H1 (cell line): ENCODE data around the gene BRPF1. TPM values are rescaled to one million over a fixed set of nuclear protein-coding genes. Genes with fewer than 3 reads are reported as not detected.

ENCODE experiments used
- CTCF ChIA-PET: fragments of 300-600 bp; sonication (Branson Sonifier 250); formaldehyde crosslinking; loops from one replicate; lab custom pipeline; 2021; ENCODE audit not compliant: partially characterized antibody; lab: Charles Lee
- POLR2A ChIA-PET: fragments of 300-600 bp; sonication (Branson Sonifier 250); formaldehyde crosslinking; loops from one replicate; lab custom pipeline; 2021; ENCODE audit warnings: inconsistent platforms; ENCODE audit not compliant: partially characterized antibody; lab: Charles Lee
- DNase-seq, 2 experiments: peaks; one replicate each; pipeline versions ENCODE4 v3.0.0 to v3.0.0-alpha.2; 2010 to 2022; ENCODE audit warnings: low spot score in 2 of 2, low read depth in 1 of 2, mixed read lengths in 1 of 2
- FAIRE-seq: peaks from 2 replicates; lab custom pipeline; 2011; peaks lifted over from hg19 to GRCh38; lab: Jason Lieb, UNC
- H2AFZ ChIP-seq: 2 replicates; pipeline ENCODE4 v1.8.1; 2012; ENCODE audit warnings: low read length, inconsistent platforms
- H2AK5ac ChIP-seq: 2 replicates; pipeline ENCODE4 v1.6.1; 2013; ENCODE audit warnings: low read depth, low read length
- H2BK120ac ChIP-seq: replicated peaks from 2 replicates; pipeline ENCODE3; 2013; ENCODE audit warnings: low read depth, low read length, inconsistent platforms
- H2BK12ac ChIP-seq: 2 replicates; pipeline ENCODE4 v1.6.1; 2013; ENCODE audit warnings: low read depth, low read length
- H2BK15ac ChIP-seq: 2 replicates; pipeline ENCODE4 v1.6.1; 2013; ENCODE audit warnings: low read length
- H2BK20ac ChIP-seq: 2 replicates; pipeline ENCODE4 v1.6.1; 2013; ENCODE audit warnings: low read length
- H2BK5ac ChIP-seq: 2 replicates; pipeline ENCODE4 v1.6.1; 2013; ENCODE audit warnings: low read depth, low read length
- H3K14ac ChIP-seq: 2 replicates; pipeline ENCODE4 v1.6.1; 2013; ENCODE audit warnings: inconsistent platforms; ENCODE audit not compliant: insufficient read length
- H3K18ac ChIP-seq: 2 replicates; pipeline ENCODE4 v1.6.1; 2013; ENCODE audit warnings: low read length; ENCODE audit errors: extremely low read depth
- H3K23ac ChIP-seq: 2 replicates; pipeline ENCODE4 v1.6.1; 2013; ENCODE audit warnings: inconsistent platforms; ENCODE audit not compliant: insufficient read length
- H3K23me2 ChIP-seq: 2 replicates; pipeline ENCODE4 v1.6.1; 2013; ENCODE audit warnings: low read depth, low read length
- H3K27ac ChIP-seq: 2 replicates; pipeline ENCODE4 v1.6.1; 2011; ENCODE audit warnings: low read depth, low read length, inconsistent platforms
- H3K27me3 ChIP-seq, 4 experiments: replicated peaks in 1 of 4; 1 replicate in 1 of 4; 2 replicates in 3 of 4; pipeline versions ENCODE4 v1.6.1 to v1.8.1; 2011 to 2013; ENCODE audit warnings: low read length in 3 of 4, mild to moderate bottlenecking in 3 of 4, inconsistent platforms in 2 of 4, mixed read lengths in 2 of 4, moderate library complexity in 1 of 4; ENCODE audit not compliant: control insufficient read depth in 3 of 4, insufficient read depth in 3 of 4; ENCODE audit errors: extremely low read depth in 1 of 4
- H3K36me3 ChIP-seq, 4 experiments: 2 replicates each; pipeline versions ENCODE4 v1.6.1 to v1.8.1; 2011 to 2013; ENCODE audit warnings: mild to moderate bottlenecking in 4 of 4, low read length in 3 of 4, moderate library complexity in 2 of 4, control low read depth in 1 of 4, inconsistent platforms in 1 of 4; ENCODE audit not compliant: insufficient read depth in 4 of 4, control insufficient read depth in 2 of 4
- H3K4ac ChIP-seq: replicated peaks from 2 replicates; pipeline ENCODE3; 2013; ENCODE audit warnings: low read length, low read depth, mixed read lengths, inconsistent platforms; ENCODE audit not compliant: insufficient read length
- H3K4me1 ChIP-seq, 4 experiments: replicated peaks in 1 of 4; 1 replicate in 1 of 4; 2 replicates in 3 of 4; pipeline versions ENCODE4 v1.6.1 to v1.8.1; 2011 to 2013; ENCODE audit warnings: low read length in 3 of 4, inconsistent platforms in 2 of 4, mixed read lengths in 1 of 4; ENCODE audit not compliant: insufficient read depth in 4 of 4, control insufficient read depth in 3 of 4
- H3K4me2 ChIP-seq, 2 experiments: 2 replicates each; pipeline versions ENCODE4 v1.6.1 to v1.8.1; 2011 to 2013; ENCODE audit warnings: low read depth in 2 of 2, low read length in 2 of 2, control low read depth in 1 of 2, inconsistent platforms in 1 of 2, mild to moderate bottlenecking in 1 of 2; ENCODE audit not compliant: insufficient read depth in 1 of 2
- H3K4me3 ChIP-seq, 4 experiments: fragments of 200-600, 300-600 bp in 1 of 4; sonication (generic), shearing (Covaris generic), sonication (Bioruptor Twin) in 1 of 4; 2 replicates each; pipeline versions ENCODE4 v1.5.1 to v1.8.1; 2011 to 2016; ENCODE audit warnings: low read length in 4 of 4, low read depth in 3 of 4, control low read depth in 2 of 4, inconsistent platforms in 2 of 4, mild to moderate bottlenecking in 2 of 4, mixed read lengths in 1 of 4, moderate library complexity in 1 of 4; ENCODE audit not compliant: insufficient read depth in 2 of 4; ENCODE audit errors: extremely low read depth in 1 of 4
- H3K56ac ChIP-seq: replicated peaks from 2 replicates; pipeline ENCODE3; 2013; ENCODE audit warnings: low read depth, mild to moderate bottlenecking, mixed read lengths, low read length, inconsistent platforms; ENCODE audit not compliant: insufficient read length
- H3K79me1 ChIP-seq: 2 replicates; pipeline ENCODE4 v1.6.1; 2013; ENCODE audit warnings: low read depth, low read length, control low read depth
- H3K79me2 ChIP-seq, 2 experiments: 2 replicates each; pipeline versions ENCODE4 v1.6.1 to v1.8.1; 2012 to 2013; ENCODE audit warnings: low read length in 2 of 2, mild to moderate bottlenecking in 2 of 2, inconsistent platforms in 1 of 2; ENCODE audit not compliant: insufficient read depth in 2 of 2, control insufficient read depth in 1 of 2
- H3K9ac ChIP-seq, 4 experiments: replicated peaks in 1 of 4; 1 replicate in 1 of 4; 2 replicates in 3 of 4; pipeline versions ENCODE4 v1.6.1 to v1.8.1; 2011 to 2013; ENCODE audit warnings: low read depth in 3 of 4, low read length in 3 of 4, control low read depth in 2 of 4, mild to moderate bottlenecking in 2 of 4, moderate library complexity in 2 of 4, inconsistent platforms in 1 of 4; ENCODE audit errors: extremely low read depth in 1 of 4
- H3K9me3 ChIP-seq, 2 experiments: 2 replicates each; pipeline versions ENCODE4 v1.6.1 to v1.8.1; 2012 to 2013; ENCODE audit warnings: mild to moderate bottlenecking in 2 of 2, moderate library complexity in 2 of 2, control low read depth in 1 of 2, inconsistent platforms in 1 of 2, low read depth in 1 of 2, low read length in 1 of 2, mixed read lengths in 1 of 2; ENCODE audit not compliant: insufficient read depth in 2 of 2
- H4K20me1 ChIP-seq, 2 experiments: replicated peaks in 1 of 2; 2 replicates each; pipeline versions ENCODE3 to v1.8.1; 2011 to 2013; ENCODE audit warnings: inconsistent platforms in 2 of 2, low read length in 2 of 2, mild to moderate bottlenecking in 1 of 2; ENCODE audit not compliant: insufficient read depth in 2 of 2, control insufficient read depth in 1 of 2
- H4K5ac ChIP-seq: 2 replicates; pipeline ENCODE4 v1.6.1; 2013; ENCODE audit warnings: low read length, low read depth, mixed read lengths, inconsistent platforms; ENCODE audit not compliant: insufficient read length
- H4K8ac ChIP-seq: 2 replicates; pipeline ENCODE4 v1.8.0; 2013; ENCODE audit warnings: mild to moderate bottlenecking, moderate library complexity, low read length, inconsistent platforms; ENCODE audit not compliant: insufficient read depth; ENCODE audit errors: extremely low read depth
- H4K91ac ChIP-seq: replicated peaks from 2 replicates; pipeline ENCODE3; 2013; ENCODE audit warnings: low read length, mixed read lengths, inconsistent platforms; ENCODE audit not compliant: insufficient read length
- CBX5 ChIP-seq: fragments of 300-800, 300-1000 bp; sonication (generic); IDR thresholded peaks from 2 replicates; pipeline ENCODE4 v1.7.1; 2016; ENCODE audit warnings: antibody characterized with exemption, low read length, low read depth
- CBX8 ChIP-seq: fragments of 300-800, 300-1000 bp; sonication (generic); IDR thresholded peaks from 2 replicates; pipeline ENCODE4 v1.7.1; 2016; ENCODE audit warnings: low read depth, low read length, borderline replicate concordance
- CHD1 ChIP-seq: IDR thresholded peaks from 2 replicates; pipeline ENCODE4 v1.6.1; 2012; ENCODE audit warnings: low read depth, low read length, improper control_type of control experiment
- CREB1 ChIP-seq: IDR thresholded peaks from 2 replicates; pipeline ENCODE4 v1.6.1; 2012; ENCODE audit warnings: inconsistent platforms
- EGR1 ChIP-seq: IDR thresholded peaks from 2 replicates; pipeline ENCODE4 v1.6.1; 2011; ENCODE audit warnings: low read depth, low read length, borderline replicate concordance
- GTF2F1 ChIP-seq: IDR thresholded peaks from 2 replicates; pipeline ENCODE4 v1.6.1; 2012; ENCODE audit warnings: low read depth, low read length, improper control_type of control experiment, borderline replicate concordance
- MAFK ChIP-seq: IDR thresholded peaks from 2 replicates; pipeline ENCODE4 v1.6.1; 2012; ENCODE audit warnings: low read depth, mild to moderate bottlenecking, improper control_type of control experiment, low read length
- NRF1 ChIP-seq: IDR thresholded peaks from 2 replicates; pipeline ENCODE4 v1.6.1; 2011; ENCODE audit warnings: mild to moderate bottlenecking, low read depth, low read length, improper control_type of control experiment
- SIN3A ChIP-seq, 2 experiments: IDR thresholded peaks in 1 of 2; conservative IDR thresholded peaks in 1 of 2; 2 replicates each; pipeline ENCODE4 v1.6.1; 2011 to 2012; ENCODE audit warnings: low read length in 2 of 2, improper control_type of control experiment in 1 of 2, low read depth in 1 of 2, mild to moderate bottlenecking in 1 of 2
- SIRT6 ChIP-seq: IDR thresholded peaks from one replicate; pipeline ENCODE4 v1.7.1; 2012; ENCODE audit warnings: low read length, inconsistent platforms
- SIX5 ChIP-seq: IDR thresholded peaks from 2 replicates; pipeline ENCODE4 v1.6.1; 2011; ENCODE audit warnings: mild to moderate bottlenecking, low read depth, low read length
- SRF ChIP-seq: IDR thresholded peaks from 2 replicates; pipeline ENCODE4 v1.6.1; 2011; ENCODE audit warnings: mild to moderate bottlenecking, low read depth, low read length, moderate library complexity
- SUZ12 ChIP-seq: fragments of 200-600 bp; sonication (generic); IDR thresholded peaks from 2 replicates; pipeline ENCODE4 v1.6.1; 2012; ENCODE audit warnings: mild to moderate bottlenecking, inconsistent platforms, low read length, moderate library complexity, mixed read lengths
- TBP ChIP-seq: IDR thresholded peaks from 2 replicates; pipeline ENCODE4 v1.6.1; 2011; ENCODE audit warnings: low read depth, low read length, improper control_type of control experiment
- TCF12 ChIP-seq: IDR thresholded peaks from 2 replicates; pipeline ENCODE4 v1.6.1; 2011; ENCODE audit warnings: low read depth, mild to moderate bottlenecking, low read length
- WGBS, 2 experiments: shearing (Covaris generic) in 1 of 2; methylation state at CpG; one replicate each; pipeline versions ENCODE4 v1.1.6 to v1.1.7; 2013 to 2015; ENCODE audit warnings: low lambda C conversion rate in 2 of 2, mixed read lengths in 2 of 2, inconsistent platforms in 1 of 2, low coverage in 1 of 2, missing lambda C conversion rate in 1 of 2; ENCODE audit not compliant: insufficient replicate concordance in 2 of 2, insufficient coverage in 1 of 2, insufficient read length in 1 of 2; ENCODE audit errors: extremely low coverage in 1 of 2, missing lambda C conversion rate in 1 of 2; 5-methylcytosine and 5-hydroxymethylcytosine counted together
- polyA plus RNA-seq, 7 experiments: library from polyadenylated mRNA; depleted of rRNA in 3 of 7; stranded (reverse) in 5 of 7; unstranded in 2 of 7; fragments of >200 nt in 5 of 7; fragments of 200-250 nt in 2 of 7; gene quantifications; 1 replicate in 5 of 7; 2 replicates in 1 of 7; 4 replicates in 1 of 7; pipeline versions ENCODE4 v1.2.1 to v1.2.3, GENCODE V29; 2011 to 2013; ENCODE audit warnings: missing spikeins in 2 of 7, mixed read lengths in 2 of 7
- total RNA-seq: library from RNA; stranded (reverse); fragmentation: NEBNext Ultra II Directional; extraction: Animal tissue kit (Norgen Biotek cat#: 25700); gene quantifications from 2 replicates; pipeline ENCODE4 v1.2.1, GENCODE V29; 2021

BRPF1 gene
- total and polyA plus RNA-seq, 2 of the 8 experiments (the other 6 are each of a cell fraction or from before 2014, with no cell fraction given) = 11.3 to 21.7 TPM

DNA sequence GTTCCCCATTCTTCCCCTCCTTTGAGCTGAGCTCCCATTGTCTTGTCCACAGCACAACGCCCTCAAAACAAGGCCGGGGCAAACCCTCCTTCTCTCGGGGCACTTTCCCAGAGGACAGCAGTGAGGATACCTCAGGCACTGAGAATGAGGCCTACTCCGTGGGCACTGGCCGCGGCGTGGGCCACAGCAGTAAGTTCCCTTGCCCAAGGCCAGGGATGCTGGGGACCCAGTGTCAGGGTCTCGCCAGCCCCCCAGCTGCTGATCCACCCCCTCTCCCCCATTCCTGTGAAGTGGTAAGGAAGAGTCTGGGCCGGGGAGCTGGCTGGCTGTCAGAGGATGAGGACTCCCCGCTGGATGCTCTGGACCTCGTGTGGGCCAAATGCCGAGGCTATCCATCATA lies 14.0 kb downstream of the BRPF1 start:
- no peak overlapping the region for H3K18ac ChIP-seq
- no peak overlapping the region for H2BK15ac ChIP-seq
- peaks cover 0 to 6% of the 10 kb centered on the region in 2 experiments for H4K20me1 ChIP-seq
- H3K79me2 ChIP-seq = peaks cover 0 to under 1% of the 10 kb centered on the region in 2 experiments; a peak in 1 of 4 replicates
- H2BK5ac ChIP-seq = no peak overlapping the region
- H3K36me3 ChIP-seq = peaks cover 51 to 80% (median 72%) of the 10 kb centered on the region in 4 experiments
- DNase-seq (no peak), FAIRE-seq (no peak)
- ChIA-PET POLR2A (interaction anchor here (1.2 to 6.7 kb wide), 2 partner anchors 9 to 13 kb away, joined by 6 to 56 read pairs; partner anchors contain the start of gene BRPF1), CTCF (interaction anchor here (1.5 to 2.4 kb wide), 3 partner anchors 13 to 243 kb away, joined by 7 to 11 read pairs (median 10); no protein-coding TSS in a partner anchor)
- H4K91ac ChIP-seq = no peak overlapping the region
- peaks cover 0 to 4% (median 3%) of the 10 kb centered on the region in 4 experiments; a peak in 4 of 7 replicates for H3K4me1 ChIP-seq
- H2BK12ac ChIP-seq = no peak overlapping the region
- no peak overlapping the region for H3K4me2 ChIP-seq
- H3K14ac ChIP-seq = no peak overlapping the region
- H4K8ac ChIP-seq = no peak overlapping the region; the same call in 1 of the 2 replicates
- 0 out of 7 replicates have a peak, but pooled peaks cover 0 to 2% (median 0%) of the 10 kb centered on the region in 4 experiments for H3K27me3 ChIP-seq
- H2AFZ ChIP-seq = no peak overlapping the region
- H3K4me3 ChIP-seq = no peak overlapping the region
- H2BK20ac ChIP-seq = no peak overlapping the region
- no peak overlapping the region for H2BK120ac ChIP-seq
- H4K5ac ChIP-seq = no peak overlapping the region
- H3K9me3 ChIP-seq = no peaks in the 10 kb centered on the region
- no peak overlapping the region for H3K4ac ChIP-seq
- H3K23ac ChIP-seq = no peak overlapping the region
- H3K27ac ChIP-seq = no peak overlapping the region
- H3K79me1 ChIP-seq = no peaks in the 10 kb centered on the region
- H3K23me2 ChIP-seq = peaks cover 6% of the 10 kb centered on the region
- no peak overlapping the region for H3K56ac ChIP-seq
- H3K9ac ChIP-seq = no peak overlapping the region
- WGBS, 2 experiments = 93% methylated on average over 11 of the region's 12 CpGs; no CpG with 5 or more reads in 1 of the 2 experiments
- H2AK5ac ChIP-seq = no peak overlapping the region
- TF ChIP-seq SUZ12 (no peak), CBX5 (no peak), SIX5 (no peak), TCF12 (no peak), TBP (no peak), SIRT6 (no peak), SIN3A (conservative IDR thresholded peaks at IDR 0.05 in 1 of 2, IDR thresholded peaks at IDR 0.05 in 1 of 2; ENCODE audit: low read depth in 1 of 2, low read length in 2 of 2) (no peak), CREB1 (no peak), CHD1 (no peak), NRF1 (no peak), GTF2F1 (no peak), MAFK (no peak), CBX8 (no peak), SRF (no peak), EGR1 (no peak)
